ACC112 (cell line): Measurements from ENCODE around the gene OGFRL1.

Experiments
- H2AFZ ChIP-seq: fragments of 200-600 bp; sonication (generic); one replicate; pipeline ENCODE4 v1.6.0; 2017; ENCODE audit warnings: antibody characterized with exemption, low read length; ENCODE audit not compliant: unreplicated experiment
- H3K27ac ChIP-seq: fragments of 200-600 bp; sonication (generic); 2 replicates; pipeline ENCODE4 v1.5.1; 2014; ENCODE audit warnings: low read depth, mild to moderate bottlenecking, antibody characterized with exemption, low read length, moderate library complexity
- H3K27me3 ChIP-seq: fragments of 200-600 bp; sonication (generic); 2 replicates; pipeline ENCODE4 v1.6.1; 2014; ENCODE audit warnings: mild to moderate bottlenecking, antibody characterized with exemption, low read length, moderate library complexity, mixed read lengths; ENCODE audit not compliant: insufficient read depth
- H3K36me3 ChIP-seq: fragments of 200-600 bp; sonication (generic); 2 replicates; pipeline ENCODE4 v1.6.1; 2016; ENCODE audit warnings: mild to moderate bottlenecking, antibody characterized with exemption, low read length, moderate library complexity, mixed read lengths; ENCODE audit not compliant: insufficient read depth
- H3K4me1 ChIP-seq: fragments of 200-600 bp; sonication (generic); one replicate; pipeline ENCODE4 v1.6.1; 2016; ENCODE audit warnings: low read length, mixed read lengths; ENCODE audit not compliant: insufficient read depth, unreplicated experiment, control insufficient read depth
- H3K4me3 ChIP-seq: fragments of 200-600 bp; sonication (generic); 2 replicates; pipeline ENCODE4 v1.5.1; 2014; ENCODE audit warnings: mild to moderate bottlenecking, low read depth, low read length
- H3K79me2 ChIP-seq: fragments of 200-600 bp; sonication (generic); one replicate; pipeline ENCODE4 v1.6.0; 2016; ENCODE audit warnings: low read length; ENCODE audit not compliant: control insufficient read depth, unreplicated experiment, insufficient read depth

OGFRL1 gene

DNA sequence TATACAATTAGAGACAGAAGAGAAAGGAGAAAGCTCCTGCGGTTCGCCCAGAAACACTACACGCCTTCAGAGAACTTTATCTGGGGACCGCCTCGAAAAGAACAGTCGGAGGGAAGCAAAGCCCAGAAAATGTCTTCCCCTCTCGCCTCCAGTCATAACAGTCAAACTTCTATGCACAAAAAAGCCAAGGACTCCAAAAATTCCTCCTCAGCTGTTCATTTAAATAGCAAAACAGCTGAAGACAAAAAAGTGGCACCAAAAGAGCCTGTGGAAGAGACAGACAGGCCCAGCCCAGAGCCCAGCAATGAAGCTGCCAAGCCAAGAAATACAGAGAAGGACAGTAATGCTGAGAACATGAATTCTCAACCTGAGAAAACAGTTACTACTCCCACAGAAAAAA is 12.9 kb downstream of the OGFRL1 start:
- no peak overlapping the region for H3K27ac ChIP-seq
- no peak overlapping the region for H3K4me3 ChIP-seq
- no peaks in the 10 kb centered on the region for H3K27me3 ChIP-seq
- no peaks in the 10 kb centered on the region for H3K79me2 ChIP-seq
- H2AFZ ChIP-seq: no peak overlapping the region
- H3K4me1 ChIP-seq: peaks cover 9% of the 10 kb centered on the region
- peaks cover 40% of the 10 kb centered on the region for H3K36me3 ChIP-seq

DNA sequence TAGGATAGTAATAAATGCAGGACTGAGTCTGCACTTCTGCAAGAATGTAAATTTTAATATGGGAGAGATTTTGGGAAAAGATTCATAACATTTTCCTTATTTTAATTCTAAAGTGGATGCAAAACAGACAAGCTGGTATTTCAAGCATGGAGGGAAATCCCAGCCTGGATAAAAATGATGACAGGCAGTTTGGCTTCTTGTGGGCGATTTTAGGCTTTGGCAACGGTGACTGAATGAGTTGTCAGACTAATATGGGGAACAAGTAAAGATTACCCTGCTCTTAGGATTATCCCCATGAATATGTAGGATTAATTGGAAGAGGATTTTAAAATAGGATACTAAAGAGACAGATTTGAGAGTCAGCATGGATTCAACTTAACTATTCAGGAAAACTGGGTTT is 21.0 kb downstream of the OGFRL1 start:
- Histone ChIP-seq H3K79me2 (no peaks in the 10 kb centered on the region), H3K27me3 (no peaks in the 10 kb centered on the region), H3K36me3 (peaks cover 5% of the 10 kb centered on the region; the same call in 1 of the 2 replicates), H3K27ac (no peak overlapping the region), H3K4me3 (no peak overlapping the region), H3K4me1 (no peaks in the 10 kb centered on the region), H2AFZ (no peak overlapping the region)

DNA sequence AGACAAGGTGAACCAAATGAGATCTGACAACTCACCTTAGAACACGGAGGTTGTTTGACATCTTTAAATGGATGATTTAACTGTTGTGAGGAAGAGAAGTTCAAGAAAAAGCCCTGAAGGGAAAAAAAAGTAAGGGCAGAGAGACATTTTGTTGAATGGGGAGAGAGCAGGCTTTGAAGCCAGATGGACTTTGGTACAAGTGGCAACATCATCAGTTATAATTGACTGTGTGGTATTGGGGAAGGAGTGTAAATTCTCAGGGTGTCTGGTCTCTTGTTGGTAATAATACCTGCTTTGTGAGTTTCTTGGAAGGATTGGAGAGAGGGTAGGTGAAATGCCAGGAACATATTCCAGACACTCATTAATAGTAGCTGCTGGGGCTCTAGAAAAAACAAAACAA is 21.6 kb downstream of the OGFRL1 start:
- peaks cover 5% of the 10 kb centered on the region; the same call in 1 of the 2 replicates for H3K36me3 ChIP-seq
- H3K4me3 ChIP-seq: no peak overlapping the region
- H3K4me1 ChIP-seq: no peaks in the 10 kb centered on the region
- H3K79me2 ChIP-seq: no peaks in the 10 kb centered on the region
- no peaks in the 10 kb centered on the region for H3K27me3 ChIP-seq
- H2AFZ ChIP-seq: no peak overlapping the region
- no peak overlapping the region for H3K27ac ChIP-seq

DNA sequence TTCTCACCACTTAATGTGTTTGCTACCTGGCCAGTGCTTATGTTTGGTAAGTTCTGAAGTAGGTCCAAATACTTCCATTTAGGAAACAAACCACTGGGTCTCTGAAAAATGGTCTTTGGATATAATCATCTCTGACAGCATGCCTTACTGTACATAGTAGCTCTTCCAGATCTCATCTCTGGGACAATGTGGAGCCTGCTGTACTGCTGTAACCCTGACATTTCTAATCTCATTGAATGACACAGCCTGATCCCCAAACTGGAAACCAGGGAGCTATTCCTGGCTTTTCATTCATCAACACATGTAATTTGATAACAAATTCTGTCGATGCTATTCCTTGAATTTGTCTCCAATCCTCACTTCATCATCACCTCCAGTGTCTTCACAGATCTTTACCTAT is 23.5 kb downstream of the OGFRL1 start:
- Histone ChIP-seq H2AFZ (no peak overlapping the region), H3K27ac (no peak overlapping the region), H3K4me3 (no peak overlapping the region), H3K36me3 (peaks cover 5% of the 10 kb centered on the region), H3K27me3 (no peaks in the 10 kb centered on the region), H3K4me1 (no peaks in the 10 kb centered on the region), H3K79me2 (no peaks in the 10 kb centered on the region)

DNA sequence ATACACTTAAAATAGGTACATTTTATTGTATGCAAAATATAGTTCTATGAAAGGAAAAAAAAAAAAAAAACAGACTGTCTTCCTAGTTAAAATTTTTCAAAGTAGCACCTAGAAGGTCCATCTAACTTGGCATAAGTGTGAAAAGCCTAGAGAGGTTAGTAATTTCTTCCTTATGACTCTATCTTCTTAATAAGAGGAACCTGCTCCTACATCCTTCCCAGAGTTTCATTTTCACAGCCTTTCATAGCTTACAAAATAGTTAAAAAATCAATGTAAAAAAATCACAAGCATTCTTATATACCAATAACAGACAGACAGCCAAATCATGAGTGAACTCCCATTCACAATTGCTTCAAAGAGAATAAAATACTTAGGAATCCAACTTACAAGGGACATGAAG is 28.8 kb downstream of the OGFRL1 start:
- H3K27ac ChIP-seq: no peak overlapping the region
- H3K79me2 ChIP-seq: no peaks in the 10 kb centered on the region
- no peaks in the 10 kb centered on the region for H3K27me3 ChIP-seq
- H3K4me1 ChIP-seq: no peaks in the 10 kb centered on the region
- H3K36me3 ChIP-seq: peaks cover 5% of the 10 kb centered on the region
- no peak overlapping the region for H3K4me3 ChIP-seq
- H2AFZ ChIP-seq: no peak overlapping the region

DNA sequence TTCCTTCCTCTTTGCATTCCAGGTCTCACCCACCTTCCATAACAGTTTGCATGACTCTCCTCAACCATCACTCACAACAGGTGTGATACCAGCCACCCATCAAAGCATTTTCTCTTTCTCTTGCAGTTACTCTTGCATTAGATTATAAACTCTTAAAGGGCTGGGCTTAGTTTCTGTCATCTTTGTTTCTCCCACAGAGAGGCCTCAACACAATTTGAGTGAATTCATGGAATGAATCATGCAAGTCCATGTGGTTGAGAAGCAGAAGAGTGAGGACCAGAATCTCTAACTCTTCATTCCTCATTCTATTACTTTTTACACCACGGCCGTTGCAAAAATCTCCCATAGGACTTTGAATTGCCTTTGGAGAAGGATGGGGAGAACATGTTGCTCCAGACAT is 31.4 kb downstream of the OGFRL1 start:
- no peaks in the 10 kb centered on the region for H3K4me1 ChIP-seq
- no peaks in the 10 kb centered on the region for H3K27me3 ChIP-seq
- H3K79me2 ChIP-seq: no peaks in the 10 kb centered on the region
- H2AFZ ChIP-seq: no peak overlapping the region
- H3K4me3 ChIP-seq: no peak overlapping the region
- H3K27ac ChIP-seq: no peak overlapping the region
- H3K36me3 ChIP-seq: no peaks in the 10 kb centered on the region; the same call in none of the 2 replicates

DNA sequence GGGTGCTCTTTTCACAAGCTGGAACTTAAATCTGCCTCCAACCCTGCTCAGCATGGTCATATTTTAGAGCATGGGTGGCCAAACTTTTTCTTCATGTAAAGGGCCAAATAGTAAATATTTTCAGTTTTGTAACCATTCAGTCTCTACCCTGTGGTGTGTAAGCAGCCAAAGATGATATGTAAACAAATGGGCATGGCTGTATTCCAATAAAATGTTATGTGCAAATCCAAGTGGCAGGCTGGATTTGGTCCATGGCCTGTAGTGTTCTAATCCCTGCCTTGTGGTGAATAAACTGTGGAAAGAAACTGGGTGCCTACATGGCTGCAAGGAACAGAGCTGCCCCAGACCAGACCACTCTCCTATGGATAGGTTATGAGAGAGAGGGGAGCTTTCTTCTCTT is 32.7 kb downstream of the OGFRL1 start:
- Histone ChIP-seq H3K79me2 (no peaks in the 10 kb centered on the region), H3K4me3 (no peak overlapping the region), H3K4me1 (peaks cover 2% of the 10 kb centered on the region), H3K36me3 (no peaks in the 10 kb centered on the region; the same call in 1 of the 2 replicates), H3K27me3 (no peaks in the 10 kb centered on the region), H3K27ac (no peak overlapping the region), H2AFZ (no peak overlapping the region)

DNA sequence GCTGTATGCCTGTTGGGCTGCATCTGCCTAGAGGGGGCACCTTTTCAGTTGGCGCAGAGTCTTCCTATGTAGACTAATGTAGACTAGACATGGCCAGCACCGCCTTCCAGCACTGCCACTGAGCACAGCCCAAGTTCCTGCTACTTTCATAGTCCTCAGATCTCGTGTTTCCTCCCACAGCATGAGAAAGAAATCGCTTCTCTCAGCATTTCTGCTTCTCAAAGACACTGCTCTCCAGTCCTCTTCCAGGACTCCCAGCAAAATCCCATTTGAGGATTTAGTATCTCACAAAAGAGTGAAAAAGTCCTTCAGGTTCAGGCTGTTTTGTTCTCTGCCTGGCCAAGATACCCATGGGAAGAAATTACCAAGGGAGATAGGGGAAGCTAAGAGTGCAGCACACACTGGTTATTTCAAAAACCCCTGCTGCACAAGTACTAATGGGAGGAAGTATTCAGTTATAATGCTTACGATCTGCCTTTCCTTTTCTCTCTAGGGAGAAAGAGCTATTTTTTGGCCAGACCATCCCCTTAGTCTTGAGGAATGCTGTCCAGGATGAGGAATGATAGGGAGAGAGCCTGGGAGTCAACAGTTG is 35.7 kb downstream of the OGFRL1 start:
- Histone ChIP-seq H3K4me3 (no peak overlapping the region), H2AFZ (no peak overlapping the region), H3K4me1 (peaks cover 9% of the 10 kb centered on the region), H3K27ac (no peak overlapping the region), H3K79me2 (no peaks in the 10 kb centered on the region), H3K27me3 (no peaks in the 10 kb centered on the region), H3K36me3 (no peaks in the 10 kb centered on the region)

DNA sequence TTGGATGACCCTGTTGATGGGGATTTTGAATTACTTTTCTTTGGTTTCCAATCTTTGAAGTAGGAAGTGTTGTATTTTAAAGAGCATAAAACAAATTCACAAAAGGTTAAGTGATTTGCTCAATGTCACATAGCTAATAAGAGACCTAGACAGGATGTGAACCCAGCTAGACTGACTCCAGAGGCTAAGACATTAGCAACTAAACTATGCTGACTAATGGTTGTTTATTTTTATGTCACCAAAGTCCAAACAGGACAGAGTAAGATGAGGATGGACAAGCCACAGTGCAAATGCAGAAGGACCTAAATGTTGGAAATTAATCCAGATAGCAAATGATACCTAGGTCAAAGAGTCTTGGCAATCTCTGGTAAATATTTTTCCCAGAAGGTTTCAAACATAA is 38.0 kb downstream of the OGFRL1 start:
- Histone ChIP-seq H2AFZ (no peak overlapping the region), H3K4me3 (no peak overlapping the region), H3K4me1 (peaks cover 9% of the 10 kb centered on the region), H3K36me3 (no peaks in the 10 kb centered on the region), H3K27me3 (no peaks in the 10 kb centered on the region), H3K27ac (no peak overlapping the region), H3K79me2 (no peaks in the 10 kb centered on the region)

DNA sequence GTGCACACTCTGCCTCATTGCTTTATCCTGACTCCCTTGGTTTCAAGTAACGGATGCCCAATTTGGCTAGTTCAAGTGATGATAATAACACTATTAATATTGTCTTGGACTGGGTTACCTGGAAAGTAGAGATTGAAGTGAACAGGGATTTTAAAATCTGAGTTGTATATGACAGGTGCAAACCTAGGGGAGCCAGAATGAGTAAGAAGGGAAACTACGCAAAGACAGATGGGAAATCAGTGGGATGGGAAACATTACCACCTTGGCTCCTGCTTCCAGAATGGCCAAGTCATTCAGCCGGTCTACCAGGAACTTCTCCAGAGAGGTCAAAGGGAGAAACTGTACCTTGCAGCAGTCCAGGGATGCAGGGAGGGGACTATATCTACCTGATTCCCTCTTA is 41.9 kb downstream of the OGFRL1 start:
- Histone ChIP-seq H3K79me2 (no peaks in the 10 kb centered on the region), H3K27ac (no peak overlapping the region), H3K27me3 (no peaks in the 10 kb centered on the region), H3K36me3 (no peaks in the 10 kb centered on the region), H3K4me3 (no peak overlapping the region), H3K4me1 (peaks cover 40% of the 10 kb centered on the region), H2AFZ (no peak overlapping the region)

DNA sequence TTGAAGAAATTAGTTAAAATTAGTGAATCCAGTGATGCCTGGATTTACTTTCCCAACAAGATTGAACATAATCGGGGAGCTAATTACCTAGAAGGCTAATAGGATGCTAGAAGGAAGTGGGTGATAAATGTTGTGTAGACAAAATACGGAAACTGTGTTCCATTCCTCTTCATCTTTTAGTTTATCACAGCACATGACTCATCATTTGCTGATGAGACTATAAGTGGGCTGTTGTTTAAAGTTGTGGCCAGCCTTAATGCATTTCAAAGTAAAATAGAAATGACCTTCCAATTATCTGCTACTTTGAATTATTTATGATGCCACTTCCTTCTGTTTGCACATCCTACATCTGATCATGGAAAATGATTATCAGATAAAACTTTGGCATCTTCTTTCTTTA is 43.4 kb downstream of the OGFRL1 start:
- H2AFZ ChIP-seq: no peak overlapping the region
- peaks cover 32% of the 10 kb centered on the region for H3K4me1 ChIP-seq
- H3K36me3 ChIP-seq: no peaks in the 10 kb centered on the region
- H3K27ac ChIP-seq: no peak overlapping the region
- no peaks in the 10 kb centered on the region for H3K27me3 ChIP-seq
- H3K4me3 ChIP-seq: no peak overlapping the region
- H3K79me2 ChIP-seq: no peaks in the 10 kb centered on the region
